DND-41 (cell line): ENCODE data around the gene IFNAR1.

Source experiments
- ATAC-seq: fragments of 200-7000 bp; cut with Tn5 transposase; 3 replicates; pipeline ENCODE4 v1.9.1; 2021; ENCODE audit warnings: low read depth; ENCODE audit not compliant: insufficient read depth
- DNase-seq: peaks from one replicate; pipeline ENCODE4 v3.0.0-alpha.2; 2020
- H2AFZ ChIP-seq: 2 replicates; pipeline ENCODE4 v1.6.0; 2012; ENCODE audit warnings: low read depth, low read length
- H3K27ac ChIP-seq: 2 replicates; pipeline ENCODE4 v1.5.1; 2012; ENCODE audit warnings: low read length, inconsistent platforms
- H3K27me3 ChIP-seq: fragments of 200-600 bp; sonication (generic); 2 replicates; pipeline ENCODE4 v1.6.0; 2012; ENCODE audit warnings: low read length, mild to moderate bottlenecking, inconsistent platforms; ENCODE audit not compliant: insufficient read depth, poor library complexity
- H3K36me3 ChIP-seq: 2 replicates; pipeline ENCODE4 v1.5.1; 2012; ENCODE audit warnings: low read length, inconsistent platforms; ENCODE audit not compliant: insufficient read depth
- H3K4me1 ChIP-seq: 2 replicates; pipeline ENCODE4 v1.5.1; 2012; ENCODE audit warnings: mild to moderate bottlenecking, low read length; ENCODE audit not compliant: insufficient read depth
- H3K4me2 ChIP-seq: 2 replicates; pipeline ENCODE4 v1.6.0; 2012; ENCODE audit warnings: mild to moderate bottlenecking, moderate library complexity, low read length, inconsistent platforms; ENCODE audit not compliant: insufficient read depth
- H3K4me3 ChIP-seq, 2 experiments: fragments of 200-600 bp in 1 of 2; shearing (Covaris generic) in 1 of 2; 2 replicates each; pipeline ENCODE4 v1.5.1; 2012 to 2016; ENCODE audit warnings: inconsistent platforms in 2 of 2, low read length in 2 of 2, mild to moderate bottlenecking in 2 of 2, low read depth in 1 of 2, moderate library complexity in 1 of 2
- H3K79me2 ChIP-seq: 2 replicates; pipeline ENCODE4 v1.6.0; 2012; ENCODE audit warnings: low read length, inconsistent platforms; ENCODE audit not compliant: insufficient read depth
- H3K9ac ChIP-seq: 2 replicates; pipeline ENCODE4 v1.6.0; 2012; ENCODE audit warnings: low read depth, mild to moderate bottlenecking, inconsistent platforms, low read length, moderate library complexity
- H3K9me3 ChIP-seq: 2 replicates; pipeline ENCODE4 v1.5.1; 2012; ENCODE audit warnings: low read length, moderate library complexity, mild to moderate bottlenecking, inconsistent platforms; ENCODE audit not compliant: insufficient read depth, severe bottlenecking
- H4K20me1 ChIP-seq: 2 replicates; pipeline ENCODE4 v1.6.0; 2012; ENCODE audit warnings: low read length; ENCODE audit not compliant: insufficient read depth
- CTCF ChIP-seq: IDR thresholded peaks from 2 replicates; pipeline ENCODE4 v1.5.1; 2012; ENCODE audit warnings: borderline replicate concordance, low read length, moderate library complexity, mild to moderate bottlenecking; ENCODE audit not compliant: poor library complexity, severe bottlenecking; ENCODE audit errors: extremely low read depth
- EZH2 ChIP-seq: IDR thresholded peaks from 3 replicates; pipeline ENCODE4 v1.6.1; 2012; ENCODE audit warnings: borderline replicate concordance, low read depth, mild to moderate bottlenecking, moderate library complexity, low read length, inconsistent platforms; ENCODE audit not compliant: severe bottlenecking

The IFNAR1 gene

DNA sequence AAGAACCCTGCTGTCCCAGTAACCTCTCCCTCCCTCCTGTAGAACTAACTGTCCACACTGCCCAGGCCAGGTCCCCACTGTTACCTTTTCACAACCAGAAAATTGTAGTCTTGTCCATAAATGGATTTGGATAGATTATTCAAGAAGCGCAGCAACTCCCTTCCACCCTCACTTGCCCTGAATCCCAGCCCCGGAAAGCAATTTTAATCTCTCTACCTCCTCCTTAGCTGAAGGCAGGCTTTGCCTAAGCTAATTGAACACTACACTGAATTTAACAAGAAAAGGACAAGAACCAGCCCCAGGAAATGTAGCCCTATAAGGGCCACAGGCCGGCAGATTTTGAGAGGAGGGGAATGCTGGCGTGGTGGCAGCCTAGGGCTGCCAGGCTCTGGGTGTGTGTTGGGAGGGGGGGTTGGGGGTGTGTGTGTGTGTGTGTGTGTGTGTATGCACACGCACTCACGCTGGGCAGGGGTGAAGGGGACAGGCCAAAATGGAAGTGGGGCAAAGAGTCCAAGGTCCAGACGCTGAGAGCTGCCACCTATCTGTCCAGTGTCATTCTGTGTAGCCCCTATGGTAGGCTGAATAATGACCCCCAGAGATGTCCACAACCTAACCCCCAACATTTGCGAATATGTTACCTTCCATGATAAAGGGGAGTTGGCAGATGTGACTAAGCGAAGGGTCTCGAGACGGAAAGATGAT is 67.7 kb downstream of the IFNAR1 start:
- no peak overlapping the region for H3K4me2 ChIP-seq

DNA sequence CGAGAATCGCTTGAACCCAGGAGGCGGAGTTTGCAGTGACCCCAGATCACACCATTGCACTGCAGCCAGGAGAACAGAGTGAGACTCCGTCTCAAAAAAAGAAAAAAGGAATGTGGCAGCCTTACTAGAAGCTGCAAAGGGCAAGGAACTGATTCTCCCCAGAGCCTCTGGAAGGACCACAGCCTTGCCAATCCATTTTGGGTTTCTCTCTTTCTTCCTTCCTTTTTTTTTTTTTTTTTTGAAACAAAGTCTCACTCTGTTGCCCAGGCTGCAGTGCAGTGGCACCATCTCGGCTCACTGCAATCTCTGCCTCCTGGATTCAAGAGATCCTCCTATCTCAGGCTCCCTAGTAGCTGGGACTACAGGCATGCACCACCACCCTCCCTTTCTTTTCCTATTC is 68.6 kb downstream of the IFNAR1 start:
- Histone ChIP-seq H3K4me2 (no peak overlapping the region), H2AFZ (no peak overlapping the region), H3K9me3 (no peaks in the 10 kb centered on the region), H3K4me1 (0 out of 2 replicates have a peak, but pooled peaks cover under 1% of the 10 kb centered on the region), H3K36me3 (no peaks in the 10 kb centered on the region), H3K9ac (no peak overlapping the region), H3K27me3 (no peaks in the 10 kb centered on the region), H3K27ac (no peak overlapping the region), H3K4me3 (no peak overlapping the region), H4K20me1 (no peaks in the 10 kb centered on the region), H3K79me2 (no peaks in the 10 kb centered on the region)
- TF ChIP-seq EZH2: no peak
- TF ChIP-seq CTCF: no peak
- ATAC-seq (no peak), DNase-seq (no peak)

More for the DNA sequence above, 67.7 kb downstream of the IFNAR1 start:
- H3K27me3 ChIP-seq: no peaks in the 10 kb centered on the region
- DNase-seq: no peak
- H4K20me1 ChIP-seq: no peaks in the 10 kb centered on the region
- H3K9me3 ChIP-seq: no peaks in the 10 kb centered on the region
- H3K36me3 ChIP-seq: no peaks in the 10 kb centered on the region
- no peak overlapping the region for H3K9ac ChIP-seq
- H3K4me3 ChIP-seq: no peak overlapping the region
- no peaks in the 10 kb centered on the region for H3K79me2 ChIP-seq
- TF ChIP-seq EZH2 (no peak), CTCF (no peak)
- no peak overlapping the region for H3K27ac ChIP-seq
- H2AFZ ChIP-seq: no peak overlapping the region
- no peak; the same call in 2 of the 3 replicates for ATAC-seq
- no peaks in the 10 kb centered on the region for H3K4me1 ChIP-seq

GRCh38 chr21:33394260-33394659 is 69.5 kb downstream of the IFNAR1 start:
- H3K36me3 ChIP-seq: no peaks in the 10 kb centered on the region
- H3K4me1 ChIP-seq: peaks cover 9% of the 10 kb centered on the region
- H3K4me3 ChIP-seq: no peak overlapping the region
- H4K20me1 ChIP-seq: no peaks in the 10 kb centered on the region
- no peaks in the 10 kb centered on the region for H3K79me2 ChIP-seq
- no peak overlapping the region for H2AFZ ChIP-seq
- no peak overlapping the region for H3K4me2 ChIP-seq
- H3K27me3 ChIP-seq: no peaks in the 10 kb centered on the region
- no peak overlapping the region for H3K9ac ChIP-seq
- no peak for TF ChIP-seq CTCF
- TF ChIP-seq EZH2: no peak
- H3K9me3 ChIP-seq: no peaks in the 10 kb centered on the region
- no peak for ATAC-seq
- H3K27ac ChIP-seq: no peak overlapping the region
- DNase-seq: no peak

DNA sequence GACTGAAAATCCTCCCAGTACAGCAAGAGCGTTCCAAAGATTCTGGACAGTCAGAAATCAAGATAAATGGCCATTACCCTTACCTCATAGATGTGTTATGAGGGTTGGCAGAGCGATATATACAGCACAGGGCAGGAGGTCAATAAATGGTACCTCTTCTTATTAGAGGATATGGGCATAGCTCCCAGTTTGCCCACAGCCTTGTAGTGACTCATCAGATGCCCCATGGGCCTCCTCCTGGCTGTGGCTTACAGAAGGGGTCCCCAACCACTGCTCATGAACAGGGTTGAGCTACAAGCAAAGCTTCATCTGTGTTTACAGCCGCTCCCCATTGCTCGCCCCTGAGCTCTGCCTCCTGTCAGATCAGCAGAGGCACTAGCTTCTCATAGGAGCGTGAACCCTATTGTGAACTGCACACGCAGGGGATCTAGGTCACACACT is 71.1 kb downstream of the IFNAR1 start:
- TF ChIP-seq EZH2 (no peak), CTCF (no peak)
- no peak overlapping the region for H3K4me2 ChIP-seq
- H3K4me3 ChIP-seq: no peak overlapping the region

More for the DNA sequence above, 71.1 kb downstream of the IFNAR1 start:
- Histone ChIP-seq H3K9me3 (no peaks in the 10 kb centered on the region), H3K27me3 (no peaks in the 10 kb centered on the region), H2AFZ (no peak overlapping the region), H3K27ac (no peak overlapping the region), H3K36me3 (no peaks in the 10 kb centered on the region), H3K4me1 (peaks cover 18% of the 10 kb centered on the region), H3K9ac (no peak overlapping the region), H4K20me1 (no peaks in the 10 kb centered on the region), H3K79me2 (no peaks in the 10 kb centered on the region)
- ATAC-seq (no peak), DNase-seq (no peak)
